H1 (cell line): Measurements from ENCODE around the gene KCNJ9. TPM values are rescaled to one million over a fixed set of nuclear protein-coding genes. Genes with fewer than 3 reads are reported as not detected.
"Not testable (repeated sequence)": the region's sequence is repeated elsewhere in the genome, so short reads cannot be mapped to it uniquely, and the experiment has no call there.

Source experiments
- CTCF ChIA-PET: fragments of 300-600 bp; sonication (Branson Sonifier 250); formaldehyde crosslinking; loops from one replicate; lab custom pipeline; 2021; ENCODE audit not compliant: partially characterized antibody; lab: Charles Lee
- POLR2A ChIA-PET: fragments of 300-600 bp; sonication (Branson Sonifier 250); formaldehyde crosslinking; loops from one replicate; lab custom pipeline; 2021; ENCODE audit warnings: inconsistent platforms; ENCODE audit not compliant: partially characterized antibody; lab: Charles Lee
- DNase-seq, 2 experiments: peaks; one replicate each; pipeline versions ENCODE4 v3.0.0 to v3.0.0-alpha.2; 2010 to 2022; ENCODE audit warnings: low spot score in 2 of 2, low read depth in 1 of 2, mixed read lengths in 1 of 2
- FAIRE-seq: peaks from 2 replicates; lab custom pipeline; 2011; peaks lifted over from hg19 to GRCh38; lab: Jason Lieb, UNC
- H2AFZ ChIP-seq: 2 replicates; pipeline ENCODE4 v1.8.1; 2012; ENCODE audit warnings: low read length, inconsistent platforms
- H2AK5ac ChIP-seq: 2 replicates; pipeline ENCODE4 v1.6.1; 2013; ENCODE audit warnings: low read depth, low read length
- H2BK120ac ChIP-seq: replicated peaks from 2 replicates; pipeline ENCODE3; 2013; ENCODE audit warnings: low read depth, low read length, inconsistent platforms
- H2BK12ac ChIP-seq: 2 replicates; pipeline ENCODE4 v1.6.1; 2013; ENCODE audit warnings: low read depth, low read length
- H2BK15ac ChIP-seq: 2 replicates; pipeline ENCODE4 v1.6.1; 2013; ENCODE audit warnings: low read length
- H2BK20ac ChIP-seq: 2 replicates; pipeline ENCODE4 v1.6.1; 2013; ENCODE audit warnings: low read length
- H2BK5ac ChIP-seq: 2 replicates; pipeline ENCODE4 v1.6.1; 2013; ENCODE audit warnings: low read depth, low read length
- H3K14ac ChIP-seq: 2 replicates; pipeline ENCODE4 v1.6.1; 2013; ENCODE audit warnings: inconsistent platforms; ENCODE audit not compliant: insufficient read length
- H3K18ac ChIP-seq: 2 replicates; pipeline ENCODE4 v1.6.1; 2013; ENCODE audit warnings: low read length; ENCODE audit errors: extremely low read depth
- H3K23ac ChIP-seq: 2 replicates; pipeline ENCODE4 v1.6.1; 2013; ENCODE audit warnings: inconsistent platforms; ENCODE audit not compliant: insufficient read length
- H3K23me2 ChIP-seq: 2 replicates; pipeline ENCODE4 v1.6.1; 2013; ENCODE audit warnings: low read depth, low read length
- H3K27ac ChIP-seq: 2 replicates; pipeline ENCODE4 v1.6.1; 2011; ENCODE audit warnings: low read depth, low read length, inconsistent platforms
- H3K27me3 ChIP-seq, 4 experiments: replicated peaks in 1 of 4; 1 replicate in 1 of 4; 2 replicates in 3 of 4; pipeline versions ENCODE4 v1.6.1 to v1.8.1; 2011 to 2013; ENCODE audit warnings: low read length in 3 of 4, mild to moderate bottlenecking in 3 of 4, inconsistent platforms in 2 of 4, mixed read lengths in 2 of 4, moderate library complexity in 1 of 4; ENCODE audit not compliant: control insufficient read depth in 3 of 4, insufficient read depth in 3 of 4; ENCODE audit errors: extremely low read depth in 1 of 4
- H3K36me3 ChIP-seq, 4 experiments: 2 replicates each; pipeline versions ENCODE4 v1.6.1 to v1.8.1; 2011 to 2013; ENCODE audit warnings: mild to moderate bottlenecking in 4 of 4, low read length in 3 of 4, moderate library complexity in 2 of 4, control low read depth in 1 of 4, inconsistent platforms in 1 of 4; ENCODE audit not compliant: insufficient read depth in 4 of 4, control insufficient read depth in 2 of 4
- H3K4ac ChIP-seq: replicated peaks from 2 replicates; pipeline ENCODE3; 2013; ENCODE audit warnings: low read length, low read depth, mixed read lengths, inconsistent platforms; ENCODE audit not compliant: insufficient read length
- H3K4me1 ChIP-seq, 4 experiments: replicated peaks in 1 of 4; 1 replicate in 1 of 4; 2 replicates in 3 of 4; pipeline versions ENCODE4 v1.6.1 to v1.8.1; 2011 to 2013; ENCODE audit warnings: low read length in 3 of 4, inconsistent platforms in 2 of 4, mixed read lengths in 1 of 4; ENCODE audit not compliant: insufficient read depth in 4 of 4, control insufficient read depth in 3 of 4
- H3K4me2 ChIP-seq, 2 experiments: 2 replicates each; pipeline versions ENCODE4 v1.6.1 to v1.8.1; 2011 to 2013; ENCODE audit warnings: low read depth in 2 of 2, low read length in 2 of 2, control low read depth in 1 of 2, inconsistent platforms in 1 of 2, mild to moderate bottlenecking in 1 of 2; ENCODE audit not compliant: insufficient read depth in 1 of 2
- H3K4me3 ChIP-seq, 4 experiments: fragments of 200-600, 300-600 bp in 1 of 4; sonication (generic), shearing (Covaris generic), sonication (Bioruptor Twin) in 1 of 4; 2 replicates each; pipeline versions ENCODE4 v1.5.1 to v1.8.1; 2011 to 2016; ENCODE audit warnings: low read length in 4 of 4, low read depth in 3 of 4, control low read depth in 2 of 4, inconsistent platforms in 2 of 4, mild to moderate bottlenecking in 2 of 4, mixed read lengths in 1 of 4, moderate library complexity in 1 of 4; ENCODE audit not compliant: insufficient read depth in 2 of 4; ENCODE audit errors: extremely low read depth in 1 of 4
- H3K56ac ChIP-seq: replicated peaks from 2 replicates; pipeline ENCODE3; 2013; ENCODE audit warnings: low read depth, mild to moderate bottlenecking, mixed read lengths, low read length, inconsistent platforms; ENCODE audit not compliant: insufficient read length
- H3K79me1 ChIP-seq: 2 replicates; pipeline ENCODE4 v1.6.1; 2013; ENCODE audit warnings: low read depth, low read length, control low read depth
- H3K79me2 ChIP-seq, 2 experiments: 2 replicates each; pipeline versions ENCODE4 v1.6.1 to v1.8.1; 2012 to 2013; ENCODE audit warnings: low read length in 2 of 2, mild to moderate bottlenecking in 2 of 2, inconsistent platforms in 1 of 2; ENCODE audit not compliant: insufficient read depth in 2 of 2, control insufficient read depth in 1 of 2
- H3K9ac ChIP-seq, 4 experiments: replicated peaks in 1 of 4; 1 replicate in 1 of 4; 2 replicates in 3 of 4; pipeline versions ENCODE4 v1.6.1 to v1.8.1; 2011 to 2013; ENCODE audit warnings: low read depth in 3 of 4, low read length in 3 of 4, control low read depth in 2 of 4, mild to moderate bottlenecking in 2 of 4, moderate library complexity in 2 of 4, inconsistent platforms in 1 of 4; ENCODE audit errors: extremely low read depth in 1 of 4
- H3K9me3 ChIP-seq, 2 experiments: 2 replicates each; pipeline versions ENCODE4 v1.6.1 to v1.8.1; 2012 to 2013; ENCODE audit warnings: mild to moderate bottlenecking in 2 of 2, moderate library complexity in 2 of 2, control low read depth in 1 of 2, inconsistent platforms in 1 of 2, low read depth in 1 of 2, low read length in 1 of 2, mixed read lengths in 1 of 2; ENCODE audit not compliant: insufficient read depth in 2 of 2
- H4K20me1 ChIP-seq, 2 experiments: replicated peaks in 1 of 2; 2 replicates each; pipeline versions ENCODE3 to v1.8.1; 2011 to 2013; ENCODE audit warnings: inconsistent platforms in 2 of 2, low read length in 2 of 2, mild to moderate bottlenecking in 1 of 2; ENCODE audit not compliant: insufficient read depth in 2 of 2, control insufficient read depth in 1 of 2
- H4K5ac ChIP-seq: 2 replicates; pipeline ENCODE4 v1.6.1; 2013; ENCODE audit warnings: low read length, low read depth, mixed read lengths, inconsistent platforms; ENCODE audit not compliant: insufficient read length
- H4K8ac ChIP-seq: 2 replicates; pipeline ENCODE4 v1.8.0; 2013; ENCODE audit warnings: mild to moderate bottlenecking, moderate library complexity, low read length, inconsistent platforms; ENCODE audit not compliant: insufficient read depth; ENCODE audit errors: extremely low read depth
- H4K91ac ChIP-seq: replicated peaks from 2 replicates; pipeline ENCODE3; 2013; ENCODE audit warnings: low read length, mixed read lengths, inconsistent platforms; ENCODE audit not compliant: insufficient read length
- WGBS, 2 experiments: shearing (Covaris generic) in 1 of 2; methylation state at CpG; one replicate each; pipeline versions ENCODE4 v1.1.6 to v1.1.7; 2013 to 2015; ENCODE audit warnings: low lambda C conversion rate in 2 of 2, mixed read lengths in 2 of 2, inconsistent platforms in 1 of 2, low coverage in 1 of 2, missing lambda C conversion rate in 1 of 2; ENCODE audit not compliant: insufficient replicate concordance in 2 of 2, insufficient coverage in 1 of 2, insufficient read length in 1 of 2; ENCODE audit errors: extremely low coverage in 1 of 2, missing lambda C conversion rate in 1 of 2; 5-methylcytosine and 5-hydroxymethylcytosine counted together
- polyA plus RNA-seq, 7 experiments: library from polyadenylated mRNA; depleted of rRNA in 3 of 7; stranded (reverse) in 5 of 7; unstranded in 2 of 7; fragments of >200 nt in 5 of 7; fragments of 200-250 nt in 2 of 7; gene quantifications; 1 replicate in 5 of 7; 2 replicates in 1 of 7; 4 replicates in 1 of 7; pipeline versions ENCODE4 v1.2.1 to v1.2.3, GENCODE V29; 2011 to 2013; ENCODE audit warnings: missing spikeins in 2 of 7, mixed read lengths in 2 of 7
- total RNA-seq: library from RNA; stranded (reverse); fragmentation: NEBNext Ultra II Directional; extraction: Animal tissue kit (Norgen Biotek cat#: 25700); gene quantifications from 2 replicates; pipeline ENCODE4 v1.2.1, GENCODE V29; 2021

KCNJ9 gene
- total and polyA plus RNA-seq, 2 of the 8 experiments (the other 6 are each of a cell fraction or from before 2014, with no cell fraction given): 0.02 to 0.13 TPM

DNA sequence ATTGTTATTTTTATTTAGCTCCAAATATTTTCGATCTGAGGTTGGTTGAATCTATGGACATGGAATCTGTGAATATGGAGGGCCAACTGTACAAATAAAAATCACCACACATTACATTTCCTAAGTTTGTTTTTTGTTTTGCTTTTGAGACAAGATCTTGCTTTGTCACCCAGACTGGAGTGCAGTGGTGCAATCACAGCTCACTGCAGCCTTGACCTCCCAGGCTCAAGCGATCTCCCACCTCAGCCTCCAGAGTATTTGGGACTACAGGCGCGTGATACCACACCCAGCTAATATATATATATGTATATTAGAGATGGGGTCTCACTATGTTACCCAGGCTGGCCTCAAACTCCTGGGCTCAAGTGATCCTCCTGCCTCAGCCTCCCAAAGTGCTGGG lies 45.0 kb downstream of the KCNJ9 start:
- not testable (repeated sequence) for H3K4ac ChIP-seq, H3K4me3 ChIP-seq, H2AK5ac ChIP-seq, H3K56ac ChIP-seq, H2BK5ac ChIP-seq, FAIRE-seq, H2BK20ac ChIP-seq, H4K20me1 ChIP-seq, H3K27me3 ChIP-seq, H4K8ac ChIP-seq, H3K14ac ChIP-seq, H3K23me2 ChIP-seq, H3K9ac ChIP-seq, H2BK12ac ChIP-seq, H3K23ac ChIP-seq, H3K4me1 ChIP-seq, H2AFZ ChIP-seq, H3K79me2 ChIP-seq, H2BK120ac ChIP-seq, DNase-seq, H2BK15ac ChIP-seq, H3K4me2 ChIP-seq, H3K79me1 ChIP-seq, H3K18ac ChIP-seq, H4K5ac ChIP-seq, H4K91ac ChIP-seq, H3K27ac ChIP-seq, H3K9me3 ChIP-seq
- ChIA-PET POLR2A (interaction anchor here (0.6 to 8.1 kb wide), 3 partner anchors 14 to 869 kb away, joined by 3 to 56 read pairs (median 3); no protein-coding TSS in a partner anchor), CTCF (interaction anchor here (0.7 to 18.1 kb wide), 8 partner anchors 11 to 62 kb away, joined by 3 to 256 read pairs (median 8); partner anchors contain the start of genes ATP1A2 and IGSF8)
- H3K36me3 ChIP-seq: peaks cover 12 to 62% (median 57%) of the 10 kb centered on the region in 4 experiments; a peak in 7 of 8 replicates
- WGBS, 2 experiments: 70% methylated on average over 4 of the region's 4 CpGs; no CpG with 5 or more reads in 1 of the 2 experiments
